Measurements from ENCODE around the gene VAV2.
"Not testable (repeated sequence)": the region's sequence is repeated elsewhere in the genome, so short reads cannot be mapped to it uniquely, and the experiment has no call there.

The VAV2 gene

GRCh38 chr9:133995012-133995896 lies 3.1 kb upstream of the VAV2 start:
- no peak for DNase-seq

- DNase-seq: peak; percentile 41 to 66 (median 61)
Observed at GRCh38 chr9:133994353-133995011, 2.4 kb upstream of the VAV2 start.

GRCh38 chr9:133993635-133994253 lies 1.6 kb upstream of the VAV2 start:
- no peak for DNase-seq

- DNase-seq: peak; percentile 57 to 67 (median 63)
Observed at GRCh38 chr9:133992780-133993634, 883 bp upstream of the VAV2 start.

GRCh38 chr9:133991214-133991921 lies 756 bp downstream of the VAV2 start:
- no peak for DNase-seq

- no peak for DNase-seq
Observed at GRCh38 chr9:133990366-133991213, 1.5 kb downstream of the VAV2 start.

- no peak for DNase-seq
Observed at GRCh38 chr9:133989625-133990365, 2.3 kb downstream of the VAV2 start.

- DNase-seq: not testable (repeated sequence)
Observed at GRCh38 chr9:133988771-133989170, 3.4 kb downstream of the VAV2 start.

GRCh38 chr9:133987946-133988665 lies 4.0 kb downstream of the VAV2 start:
- DNase-seq: no peak

GRCh38 chr9:133987446-133987788 lies 4.7 kb downstream of the VAV2 start:
- no peak for DNase-seq

- DNase-seq: no peak
Observed at GRCh38 chr9:133986774-133987445, 5.2 kb downstream of the VAV2 start.

- no peak for DNase-seq
Observed at GRCh38 chr9:133986061-133986460, 6.1 kb downstream of the VAV2 start.

- no peak for DNase-seq
Observed at GRCh38 chr9:133982971-133983720, 9.0 kb downstream of the VAV2 start.

GRCh38 chr9:133981958-133982681 lies 10.0 kb downstream of the VAV2 start:
- DNase-seq: no peak

- DNase-seq: no peak
Observed at GRCh38 chr9:133981589-133981957, 10.6 kb downstream of the VAV2 start.

GRCh38 chr9:133980864-133981588 lies 11.1 kb downstream of the VAV2 start:
- no peak for DNase-seq
